HepG2 (cell line): ENCODE measurements around the gene APBA3. TPM values are rescaled to one million over a fixed set of nuclear protein-coding genes. Genes with fewer than 3 reads are reported as not detected.

Experiments
- HOXA3 ChIP-seq: sonication (generic); formaldehyde crosslinking; IDR thresholded peaks from 2 replicates; pipeline ENCODE4 v1.5.0; 2020; ENCODE audit warnings: missing genetic modification reagents
- MAX ChIP-seq: IDR thresholded peaks from 2 replicates; pipeline ENCODE4 v1.6.1; 2012; ENCODE audit warnings: inconsistent platforms
- MIER3 ChIP-seq: IDR thresholded peaks from 2 replicates; pipeline ENCODE4 v1.6.1; 2016; ENCODE audit warnings: missing compliant biosample characterization, borderline replicate concordance
- MYC ChIP-seq: sonication (generic); formaldehyde crosslinking; IDR thresholded peaks from 2 replicates; pipeline ENCODE4 v1.9.0; 2021; ENCODE audit warnings: missing genetic modification reagents, borderline replicate concordance
- PITX1 ChIP-seq: sonication (generic); formaldehyde crosslinking; IDR thresholded peaks from 2 replicates; pipeline ENCODE4 v1.5.1; 2020; ENCODE audit warnings: mild to moderate bottlenecking, missing genetic modification reagents
- RARA ChIP-seq: IDR thresholded peaks from 2 replicates; pipeline ENCODE4 v1.6.1; 2016; ENCODE audit warnings: missing genetic modification reagents, missing compliant biosample characterization
- THAP11 ChIP-seq: IDR thresholded peaks from 2 replicates; pipeline ENCODE4 v1.6.1; 2016; ENCODE audit warnings: missing biosample characterization, missing genetic modification reagents
- XRCC5 ChIP-seq: fragments of 200-400 bp; formaldehyde crosslinking; optimal IDR thresholded peaks from 2 replicates; pipeline ENCODE3; 2017; ENCODE audit warnings: mild to moderate bottlenecking, low read length
- YEATS4 ChIP-seq: sonication (generic); formaldehyde crosslinking; IDR thresholded peaks from 2 replicates; pipeline ENCODE4 v1.4.0; 2020; ENCODE audit warnings: missing genetic modification reagents, borderline replicate concordance
- ZBTB38 ChIP-seq: sonication (generic); formaldehyde crosslinking; IDR thresholded peaks from 2 replicates; pipeline ENCODE4 v1.5.1; 2020; ENCODE audit warnings: mild to moderate bottlenecking, missing genetic modification reagents
- ZNF280B ChIP-seq: sonication (generic); formaldehyde crosslinking; IDR thresholded peaks from 2 replicates; pipeline ENCODE4 v1.5.0; 2020; ENCODE audit warnings: missing genetic modification reagents, mild to moderate bottlenecking, borderline replicate concordance
- ZNF501 ChIP-seq: sonication (generic); formaldehyde crosslinking; IDR thresholded peaks from 2 replicates; pipeline ENCODE4 v1.5.1; 2020; ENCODE audit warnings: mild to moderate bottlenecking, moderate library complexity, missing genetic modification reagents
- ZNF546 ChIP-seq: sonication (generic); formaldehyde crosslinking; conservative IDR thresholded peaks from 2 replicates; pipeline ENCODE4 v1.8.1; 2023; ENCODE audit warnings: mild to moderate bottlenecking, missing genetic modification reagents
- ZNF552 ChIP-seq: sonication (generic); formaldehyde crosslinking; IDR thresholded peaks from 2 replicates; pipeline ENCODE4 v1.9.0; 2022; ENCODE audit warnings: missing genetic modification reagents, mild to moderate bottlenecking, borderline replicate concordance
- ZNF7 ChIP-seq: IDR thresholded peaks from 2 replicates; pipeline ENCODE4 v1.6.1; 2016; ENCODE audit warnings: missing biosample characterization, missing genetic modification reagents
- ZNF768 ChIP-seq: sonication (generic); formaldehyde crosslinking; IDR thresholded peaks from 2 replicates; pipeline ENCODE4 v1.4.0; 2020; ENCODE audit warnings: missing genetic modification reagents
- ZNF800 ChIP-seq: sonication (generic); formaldehyde crosslinking; IDR thresholded peaks from 2 replicates; pipeline ENCODE4 v1.4.0; 2020; ENCODE audit warnings: missing genetic modification reagents
- polyA plus RNA-seq, 8 experiments: library from polyadenylated mRNA; depleted of rRNA in 3 of 8; stranded (reverse) in 7 of 8; unstranded in 1 of 8; fragments of >200 nt; fragmentation: Illumina TruSeq in 4 of 8; extraction: Trizol in 4 of 8; gene quantifications; 2 replicates each; pipeline versions ENCODE4 v1.2.1 to v1.2.3, GENCODE V29; 2011 to 2016; ENCODE audit warnings: low read depth in 4 of 8, missing spikeins in 1 of 8, mixed read lengths in 1 of 8; ENCODE audit not compliant: insufficient read depth in 1 of 8
- total RNA-seq, 5 experiments: library from RNA; depleted of rRNA; stranded (reverse); fragments of >200 nt; fragmentation: Illumina TruSeq; extraction: Trizol; gene quantifications; 2 replicates each; pipeline ENCODE4 v1.2.3, GENCODE V29; 2016; ENCODE audit warnings: low read depth in 1 of 5
- TF ChIP-seq, protein P1 (sequence below): sonication (generic); formaldehyde crosslinking; IDR thresholded peaks from 2 replicates; pipeline ENCODE4 v1.4.0; 2020; ENCODE audit warnings: missing genetic modification reagents
- TF ChIP-seq, protein P2 (sequence below): sonication (generic); formaldehyde crosslinking; IDR thresholded peaks from 2 replicates; pipeline ENCODE4 v1.4.0; 2020; ENCODE audit warnings: mild to moderate bottlenecking, low read depth, missing genetic modification reagents

APBA3 gene
- total and polyA plus RNA-seq, 2 of the 13 experiments (the other 11 are each of a cell fraction or from before 2014, with no cell fraction given): 14.2 to 14.3 TPM

GRCh38 chr19:3783660-3784584, 22.4 kb upstream of the APBA3 start (continued):
- TF ChIP-seq MIER3 (CRISPR knock-in tag) (peak; percentile 40; the same call in 1 of the 2 replicates), HOXA3 (CRISPR knock-in tag) (peak; percentile 80), ZNF768 (CRISPR knock-in tag) (0 out of 2 replicates have a peak, but pooled peaks have one; percentile 14), ZNF7 (CRISPR knock-in tag) (no peak), ZNF280B (CRISPR knock-in tag) (no peak; the same call in 1 of the 2 replicates), RARA (0 out of 2 replicates have a peak, but pooled peaks have one; percentile 6), PITX1 (CRISPR knock-in tag) (peak; percentile 57), MYC (CRISPR knock-in tag) (peak; percentile 52; the same call in 1 of the 2 replicates), ZNF501 (0 out of 2 replicates have a peak, but pooled peaks have one; percentile 21), YEATS4 (CRISPR knock-in tag) (no peak), MAX (peak; percentile 95), ZNF552 (CRISPR knock-in tag) (0 out of 2 replicates have a peak, but pooled peaks have one; percentile 30), ZNF800 (CRISPR knock-in tag) (0 out of 2 replicates have a peak, but pooled peaks have one; percentile 21), ZNF546 (CRISPR knock-in tag) (0 out of 2 replicates have a peak, but pooled peaks have one; percentile 53), ZBTB38 (0 out of 2 replicates have a peak, but pooled peaks have one; percentile 38), XRCC5 (peak; percentile 61), THAP11 (CRISPR knock-in tag) (peak; percentile 42)
- TF ChIP-seq, protein P1, sequence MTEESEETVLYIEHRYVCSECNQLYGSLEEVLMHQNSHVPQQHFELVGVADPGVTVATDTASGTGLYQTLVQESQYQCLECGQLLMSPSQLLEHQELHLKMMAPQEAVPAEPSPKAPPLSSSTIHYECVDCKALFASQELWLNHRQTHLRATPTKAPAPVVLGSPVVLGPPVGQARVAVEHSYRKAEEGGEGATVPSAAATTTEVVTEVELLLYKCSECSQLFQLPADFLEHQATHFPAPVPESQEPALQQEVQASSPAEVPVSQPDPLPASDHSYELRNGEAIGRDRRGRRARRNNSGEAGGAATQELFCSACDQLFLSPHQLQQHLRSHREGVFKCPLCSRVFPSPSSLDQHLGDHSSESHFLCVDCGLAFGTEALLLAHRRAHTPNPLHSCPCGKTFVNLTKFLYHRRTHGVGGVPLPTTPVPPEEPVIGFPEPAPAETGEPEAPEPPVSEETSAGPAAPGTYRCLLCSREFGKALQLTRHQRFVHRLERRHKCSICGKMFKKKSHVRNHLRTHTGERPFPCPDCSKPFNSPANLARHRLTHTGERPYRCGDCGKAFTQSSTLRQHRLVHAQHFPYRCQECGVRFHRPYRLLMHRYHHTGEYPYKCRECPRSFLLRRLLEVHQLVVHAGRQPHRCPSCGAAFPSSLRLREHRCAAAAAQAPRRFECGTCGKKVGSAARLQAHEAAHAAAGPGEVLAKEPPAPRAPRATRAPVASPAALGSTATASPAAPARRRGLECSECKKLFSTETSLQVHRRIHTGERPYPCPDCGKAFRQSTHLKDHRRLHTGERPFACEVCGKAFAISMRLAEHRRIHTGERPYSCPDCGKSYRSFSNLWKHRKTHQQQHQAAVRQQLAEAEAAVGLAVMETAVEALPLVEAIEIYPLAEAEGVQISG (CRISPR knock-in tag): peak; percentile 72
- TF ChIP-seq, protein P2, sequence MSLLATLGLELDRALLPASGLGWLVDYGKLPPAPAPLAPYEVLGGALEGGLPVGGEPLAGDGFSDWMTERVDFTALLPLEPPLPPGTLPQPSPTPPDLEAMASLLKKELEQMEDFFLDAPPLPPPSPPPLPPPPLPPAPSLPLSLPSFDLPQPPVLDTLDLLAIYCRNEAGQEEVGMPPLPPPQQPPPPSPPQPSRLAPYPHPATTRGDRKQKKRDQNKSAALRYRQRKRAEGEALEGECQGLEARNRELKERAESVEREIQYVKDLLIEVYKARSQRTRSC (CRISPR knock-in tag): no peak
